ENCODE measurements around the gene C16orf89. TPM values are rescaled to one million over a fixed set of nuclear protein-coding genes. Genes with fewer than 3 reads are reported as not detected.
"Not testable (repeated sequence)": the region's sequence is repeated elsewhere in the genome, so short reads cannot be mapped to it uniquely, and the experiment has no call there.

The C16orf89 gene
- total RNA-seq, 1 donor from 2014 or later, result not detected

DNA sequence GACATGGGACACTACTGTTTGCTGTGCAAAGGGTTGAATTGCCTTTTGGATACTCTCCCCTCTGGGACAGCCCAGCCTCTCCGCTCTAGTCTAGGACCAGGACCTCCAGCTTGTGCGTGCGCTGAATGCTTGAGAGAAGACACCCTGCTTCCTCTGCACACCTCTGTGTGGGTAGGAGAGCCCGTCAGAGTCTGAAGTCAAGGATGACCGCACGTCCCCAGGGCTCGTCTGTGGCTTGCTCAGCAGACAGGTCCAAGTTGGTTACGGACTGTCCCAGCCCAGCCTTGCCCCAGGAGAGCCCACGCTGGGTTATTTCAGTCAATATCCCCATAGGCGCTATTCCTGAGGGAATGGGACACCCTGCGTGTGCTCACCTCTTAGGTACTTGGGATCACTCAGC, 3.7 kb downstream of the C16orf89 start:
- Mint-ChIP-seq H3K36me3 (ENCODE audit: low read depth) (no peaks in the 10 kb centered on the region), H3K27ac (no peak overlapping the region), H3K4me3 (no peak overlapping the region), H3K9me3 (no peaks in the 10 kb centered on the region), H3K4me1 (no peaks in the 10 kb centered on the region), H3K27me3 (no peaks in the 10 kb centered on the region)
- intact Hi-C loops (cut with micrococcal nuclease), result no loop called here
- no peak for DNase-seq

DNA sequence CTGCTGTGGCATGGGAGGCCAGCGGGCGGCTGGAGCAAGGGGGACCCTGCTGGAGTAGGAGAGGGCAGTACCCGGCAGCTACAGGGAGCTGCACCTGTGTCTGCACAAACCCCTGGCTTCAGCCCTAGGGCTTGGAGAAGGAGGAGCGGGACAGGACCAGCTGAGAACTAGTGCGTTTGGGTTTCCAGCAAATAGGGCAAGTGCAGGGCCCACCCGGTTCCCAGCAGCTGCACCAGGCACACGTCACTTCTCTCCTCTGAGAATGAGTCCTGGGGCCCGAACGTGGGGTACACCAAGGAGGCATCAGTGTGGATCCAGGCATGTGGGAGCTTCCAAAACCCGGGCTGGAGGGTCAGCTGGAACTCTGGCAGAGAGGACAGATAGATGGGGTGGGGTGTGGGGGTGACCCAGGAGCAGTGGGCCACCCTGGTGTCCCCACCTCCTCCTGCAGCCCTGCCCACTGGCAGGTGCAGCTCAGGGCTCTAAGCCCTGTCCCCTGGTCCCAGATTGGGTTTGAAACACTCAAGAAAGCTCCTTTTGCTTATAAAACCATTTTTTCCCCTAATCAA, 5.6 kb downstream of the C16orf89 start:
- intact Hi-C loops (cut with micrococcal nuclease), result no loop called here
- peaks cover 2% of the 10 kb centered on the region for H3K4me1 Mint-ChIP-seq
- H3K27me3 Mint-ChIP-seq, result no peaks in the 10 kb centered on the region
- H3K9me3 Mint-ChIP-seq, result no peaks in the 10 kb centered on the region
- no peak overlapping the region for H3K27ac Mint-ChIP-seq
- H3K4me3 Mint-ChIP-seq, result no peak overlapping the region
- H3K36me3 Mint-ChIP-seq (ENCODE audit: low read depth), result no peaks in the 10 kb centered on the region
- DNase-seq, result no peak

DNA sequence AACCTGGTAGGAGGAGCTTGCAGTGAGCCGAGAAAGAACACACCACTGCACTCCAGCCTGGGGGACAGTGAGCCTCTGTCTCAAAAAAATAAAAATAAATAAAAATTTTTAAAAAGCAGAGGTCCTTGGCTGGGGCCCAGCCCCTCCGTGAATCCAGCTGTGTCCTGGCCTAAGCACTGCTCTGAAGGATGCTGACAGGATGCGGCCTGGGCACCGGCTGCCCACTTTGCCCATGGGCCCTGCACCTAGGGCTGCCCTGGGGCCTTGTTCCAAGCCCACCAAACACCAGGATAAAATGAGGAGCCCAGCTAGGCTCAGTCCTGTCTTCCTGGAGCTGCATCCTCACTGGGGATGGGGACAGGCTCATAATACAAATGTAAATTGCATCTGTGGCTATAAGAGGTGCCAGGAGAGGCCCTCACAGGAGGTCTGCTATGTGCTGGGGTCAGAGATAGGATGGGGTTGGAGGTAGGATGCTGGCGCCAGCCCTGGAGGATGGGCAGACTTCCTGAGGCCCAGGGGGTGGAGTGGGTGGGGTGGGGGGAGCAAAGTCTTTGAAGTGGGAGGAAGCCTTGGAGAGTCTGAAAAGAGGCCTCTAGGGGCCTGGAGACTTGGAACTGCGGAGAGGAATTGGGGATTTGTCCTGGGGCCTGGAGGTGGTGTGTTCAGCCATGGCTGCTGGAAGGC, 6.2 kb downstream of the C16orf89 start:
- no peaks in the 10 kb centered on the region for H3K36me3 Mint-ChIP-seq (ENCODE audit: low read depth)
- no peaks in the 10 kb centered on the region for H3K27me3 Mint-ChIP-seq
- no peak overlapping the region for H3K4me3 Mint-ChIP-seq
- peaks cover 2% of the 10 kb centered on the region for H3K4me1 Mint-ChIP-seq
- no peak for DNase-seq
- H3K9me3 Mint-ChIP-seq, result no peaks in the 10 kb centered on the region
- intact Hi-C loops (cut with micrococcal nuclease), result no loop called here
- H3K27ac Mint-ChIP-seq, result no peak overlapping the region

DNA sequence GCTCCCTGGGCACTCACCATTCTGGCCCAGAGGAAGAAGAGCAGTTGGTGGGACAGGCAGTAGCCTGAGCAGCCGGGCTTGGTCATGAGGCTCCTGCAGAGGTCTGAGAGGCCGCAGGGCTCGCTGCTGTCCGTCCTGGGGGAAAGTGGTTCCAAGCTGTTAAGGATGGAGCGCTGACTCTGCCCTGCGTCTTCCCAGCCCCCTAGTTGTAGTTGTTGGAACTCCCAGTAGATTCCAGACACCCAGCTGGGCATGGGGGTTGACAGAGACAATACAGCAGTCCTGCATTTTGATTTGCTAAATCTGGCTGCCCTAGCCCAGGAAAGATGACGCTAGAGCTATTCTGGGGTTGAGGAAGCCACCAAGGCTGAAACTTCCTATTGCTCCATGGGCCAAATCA, 7.3 kb downstream of the C16orf89 start:
- no peak for DNase-seq
- Mint-ChIP-seq H3K27me3 (no peaks in the 10 kb centered on the region), H3K27ac (no peak overlapping the region), H3K9me3 (no peaks in the 10 kb centered on the region), H3K36me3 (ENCODE audit: low read depth) (no peaks in the 10 kb centered on the region), H3K4me1 (peaks cover 2% of the 10 kb centered on the region), H3K4me3 (no peak overlapping the region)
- intact Hi-C loops (cut with micrococcal nuclease), result no loop called here

DNA sequence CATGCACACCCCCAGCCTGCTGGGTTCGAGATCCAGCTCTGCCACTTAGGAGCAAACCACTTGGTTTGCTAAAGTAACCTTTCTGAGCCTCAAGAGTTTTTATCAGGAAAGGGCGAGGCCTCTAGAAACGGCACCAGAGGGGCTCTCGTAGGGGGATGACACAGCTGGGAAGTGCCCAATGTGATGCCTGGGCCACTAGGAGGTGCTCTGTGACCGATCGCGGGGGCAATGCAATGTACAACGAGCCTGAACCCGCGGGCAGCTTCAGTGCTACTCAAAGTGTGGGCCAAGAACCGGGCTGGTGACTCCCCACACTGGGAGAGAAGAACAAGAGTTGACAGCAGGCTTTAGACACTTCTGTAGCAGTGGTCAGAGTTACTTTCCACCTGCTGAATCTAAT, 9.4 kb downstream of the C16orf89 start:
- Mint-ChIP-seq H3K27ac (no peak overlapping the region), H3K4me1 (peaks cover 2% of the 10 kb centered on the region), H3K36me3 (ENCODE audit: low read depth) (no peaks in the 10 kb centered on the region), H3K4me3 (no peak overlapping the region), H3K27me3 (no peaks in the 10 kb centered on the region), H3K9me3 (no peaks in the 10 kb centered on the region)
- peak; percentile 81 for DNase-seq
- intact Hi-C loops (cut with micrococcal nuclease), result loop anchor here (2.0 kb wide), 1 partner anchor 36 kb away; no protein-coding TSS in a partner anchor

DNA sequence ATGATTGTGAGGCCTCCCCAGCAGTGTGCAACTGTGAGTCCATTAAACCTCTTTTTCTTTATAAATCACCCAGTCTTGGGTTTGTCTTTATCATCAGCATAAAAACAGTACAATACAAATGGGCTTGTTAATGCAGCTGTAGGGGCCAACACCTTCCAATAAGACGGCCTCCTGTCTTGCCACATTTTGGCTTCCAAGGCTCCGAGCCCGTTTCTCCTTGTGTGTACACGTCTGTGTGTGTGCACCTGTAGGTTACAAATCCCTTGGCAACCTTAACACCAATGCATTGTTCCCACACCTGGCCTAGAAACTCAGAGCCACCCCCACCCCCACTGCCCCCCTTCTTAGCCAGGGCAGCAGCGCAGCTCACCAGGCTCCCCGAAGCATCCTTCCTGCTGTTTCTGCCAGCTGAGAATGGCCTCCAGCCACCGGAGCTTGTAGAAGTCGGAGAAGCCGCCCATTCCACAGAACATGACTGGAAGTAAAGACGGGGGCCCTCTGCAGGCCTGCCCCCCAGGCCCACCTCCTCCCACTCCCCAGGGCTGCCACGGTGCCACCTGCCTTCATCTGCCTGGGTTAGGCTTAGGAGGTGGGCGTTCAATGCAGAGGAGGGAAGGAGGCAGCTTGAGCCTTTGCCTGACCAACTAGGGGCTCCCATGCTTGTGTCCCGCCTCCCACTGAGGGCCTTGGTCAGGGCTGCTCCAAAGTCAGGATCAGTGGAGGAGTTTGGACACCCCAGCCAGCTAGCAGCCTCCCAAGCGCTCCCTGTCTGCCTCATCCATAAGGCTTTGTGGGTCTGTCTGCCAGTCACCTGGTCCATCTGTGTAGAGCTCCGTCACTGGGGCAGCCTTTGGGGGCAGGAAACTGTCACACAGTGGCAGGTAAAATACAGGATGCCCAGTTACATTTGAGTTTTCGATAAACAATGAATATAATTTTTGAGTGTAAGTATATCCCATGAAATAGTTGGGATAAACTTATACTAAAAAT, 10.6 kb downstream of the C16orf89 start:
- intact Hi-C loops (cut with micrococcal nuclease), result no loop called here
- no peaks in the 10 kb centered on the region for H3K36me3 Mint-ChIP-seq (ENCODE audit: low read depth)
- H3K9me3 Mint-ChIP-seq, result no peaks in the 10 kb centered on the region
- no peaks in the 10 kb centered on the region for H3K27me3 Mint-ChIP-seq
- H3K4me3 Mint-ChIP-seq, result no peak overlapping the region
- H3K27ac Mint-ChIP-seq, result no peak overlapping the region
- no peak for DNase-seq
- H3K4me1 Mint-ChIP-seq, result peaks cover 2% of the 10 kb centered on the region

DNA sequence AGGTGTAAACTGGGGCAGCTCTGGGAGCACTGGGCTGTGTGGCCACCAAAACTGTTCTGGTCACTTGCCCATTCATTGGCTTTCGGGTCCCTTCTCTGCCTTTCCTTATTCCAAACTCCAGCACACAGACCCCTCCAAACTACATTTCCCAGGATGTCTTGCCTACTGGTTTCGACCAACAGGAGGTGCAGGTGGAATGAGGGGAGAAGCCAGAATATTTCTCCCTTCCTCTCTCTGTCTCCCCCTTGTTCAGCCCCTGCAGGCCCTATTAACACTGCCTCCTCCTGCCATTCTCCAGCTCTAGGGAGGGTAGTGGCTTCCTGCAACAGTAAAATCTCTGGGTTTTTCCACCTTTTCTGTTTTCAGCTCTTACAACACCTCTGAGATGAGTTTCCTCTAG, 18.8 kb downstream of the C16orf89 start:
- H3K9me3 Mint-ChIP-seq, result no peaks in the 10 kb centered on the region
- peaks cover 2% of the 10 kb centered on the region for H3K4me1 Mint-ChIP-seq
- DNase-seq, result no peak
- no peak overlapping the region for H3K4me3 Mint-ChIP-seq
- H3K27me3 Mint-ChIP-seq, result peaks cover 6% of the 10 kb centered on the region
- no peak overlapping the region for H3K27ac Mint-ChIP-seq
- H3K36me3 Mint-ChIP-seq (ENCODE audit: low read depth), result no peaks in the 10 kb centered on the region
- intact Hi-C loops (cut with micrococcal nuclease), result no loop called here

DNA sequence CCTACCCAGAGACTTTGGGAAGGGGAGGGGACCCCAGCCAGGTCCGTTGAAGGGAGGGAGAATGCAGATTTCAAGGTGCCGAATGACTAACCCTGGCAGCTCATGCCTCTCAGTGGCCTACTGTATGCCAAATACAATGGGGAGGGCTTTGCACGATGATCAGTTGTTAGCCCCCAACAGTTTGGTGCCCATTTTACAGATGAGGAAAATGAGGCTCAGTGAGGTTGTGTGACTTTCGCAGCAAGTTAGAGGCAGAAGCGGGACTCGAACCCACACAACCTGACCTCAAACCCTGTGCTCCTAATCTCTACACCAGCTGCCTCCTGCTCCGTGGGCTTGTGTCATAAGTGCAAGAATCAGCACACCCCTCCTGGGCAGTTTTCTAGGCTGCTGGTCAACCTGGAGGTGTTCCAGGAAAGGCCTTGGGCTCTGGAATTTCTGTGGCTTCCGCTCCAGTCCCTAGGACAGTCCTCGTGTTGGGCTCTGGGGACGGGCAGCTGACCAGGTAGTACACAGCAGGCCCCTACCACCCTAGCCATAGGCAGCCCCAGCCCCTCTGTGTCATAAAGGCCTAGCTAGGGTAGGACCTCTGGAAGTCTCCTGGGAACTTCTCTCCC, 20.1 kb downstream of the C16orf89 start:
- intact Hi-C loops (cut with micrococcal nuclease), result no loop called here
- peaks cover 2% of the 10 kb centered on the region for H3K4me1 Mint-ChIP-seq

DNA sequence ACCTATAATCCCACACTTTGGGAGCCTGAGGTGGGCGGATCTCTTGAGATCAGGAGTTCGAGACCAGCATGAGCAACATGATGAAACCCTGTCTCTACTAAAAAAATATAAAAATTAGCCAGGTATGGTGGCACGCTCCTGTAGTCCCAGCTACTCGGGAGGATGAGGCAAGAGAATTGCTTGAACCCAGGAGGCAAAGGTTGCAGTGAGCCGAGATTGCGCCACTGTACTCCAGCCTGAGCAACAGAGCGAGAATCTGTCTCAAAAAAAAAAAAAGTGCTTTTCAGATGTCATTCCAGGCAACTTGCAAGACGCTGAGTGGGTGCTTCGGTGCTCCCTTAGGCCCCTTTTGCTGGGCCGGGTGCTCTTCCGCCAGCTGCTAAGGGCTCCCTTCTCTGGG, 21.2 kb downstream of the C16orf89 start:
- H3K27me3 Mint-ChIP-seq; H3K27ac Mint-ChIP-seq; H3K9me3 Mint-ChIP-seq; DNase-seq; H3K4me1 Mint-ChIP-seq; H3K36me3 Mint-ChIP-seq (ENCODE audit: low read depth); H3K4me3 Mint-ChIP-seq; intact Hi-C loops (cut with micrococcal nuclease): not testable (repeated sequence)

More for the DNA sequence above, 20.1 kb downstream of the C16orf89 start:
- no peak overlapping the region for H3K27ac Mint-ChIP-seq
- H3K9me3 Mint-ChIP-seq, result no peaks in the 10 kb centered on the region
- no peaks in the 10 kb centered on the region for H3K36me3 Mint-ChIP-seq (ENCODE audit: low read depth)
- peaks cover 6% of the 10 kb centered on the region for H3K27me3 Mint-ChIP-seq
- no peak for DNase-seq
- H3K4me3 Mint-ChIP-seq, result no peak overlapping the region

DNA sequence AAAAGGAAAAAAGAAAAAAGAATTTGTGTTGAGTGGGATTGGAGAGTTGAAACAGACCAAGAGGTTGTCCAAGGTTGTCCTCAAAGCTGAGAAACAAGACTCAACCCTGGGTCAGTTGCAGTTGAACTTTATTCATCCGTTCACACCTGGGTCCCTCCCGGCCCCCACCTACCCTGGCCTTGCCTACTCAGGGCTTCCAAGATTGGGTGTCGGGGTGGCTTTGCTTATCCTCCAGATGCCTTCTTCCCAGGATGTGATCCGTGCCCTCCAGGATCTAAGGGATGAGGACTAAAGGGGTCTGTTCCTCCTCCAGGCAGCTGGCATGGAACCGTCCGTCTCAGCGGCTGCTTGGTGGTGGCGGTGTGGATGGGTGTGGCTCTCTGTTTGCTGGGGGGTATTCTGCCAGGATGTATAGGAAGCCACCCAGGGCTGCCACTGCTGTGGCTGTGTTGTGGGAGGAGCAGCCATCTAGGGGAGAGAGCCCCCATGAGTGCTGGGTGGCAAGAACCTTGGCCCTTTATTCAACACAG, 21.7 kb downstream of the C16orf89 start:
- Mint-ChIP-seq H3K9me3 (no peaks in the 10 kb centered on the region), H3K36me3 (ENCODE audit: low read depth) (no peaks in the 10 kb centered on the region), H3K27ac (no peak overlapping the region), H3K27me3 (peaks cover 6% of the 10 kb centered on the region), H3K4me1 (peaks cover 2% of the 10 kb centered on the region), H3K4me3 (no peak overlapping the region)
- DNase-seq, result no peak
- intact Hi-C loops (cut with micrococcal nuclease), result no loop called here

DNA sequence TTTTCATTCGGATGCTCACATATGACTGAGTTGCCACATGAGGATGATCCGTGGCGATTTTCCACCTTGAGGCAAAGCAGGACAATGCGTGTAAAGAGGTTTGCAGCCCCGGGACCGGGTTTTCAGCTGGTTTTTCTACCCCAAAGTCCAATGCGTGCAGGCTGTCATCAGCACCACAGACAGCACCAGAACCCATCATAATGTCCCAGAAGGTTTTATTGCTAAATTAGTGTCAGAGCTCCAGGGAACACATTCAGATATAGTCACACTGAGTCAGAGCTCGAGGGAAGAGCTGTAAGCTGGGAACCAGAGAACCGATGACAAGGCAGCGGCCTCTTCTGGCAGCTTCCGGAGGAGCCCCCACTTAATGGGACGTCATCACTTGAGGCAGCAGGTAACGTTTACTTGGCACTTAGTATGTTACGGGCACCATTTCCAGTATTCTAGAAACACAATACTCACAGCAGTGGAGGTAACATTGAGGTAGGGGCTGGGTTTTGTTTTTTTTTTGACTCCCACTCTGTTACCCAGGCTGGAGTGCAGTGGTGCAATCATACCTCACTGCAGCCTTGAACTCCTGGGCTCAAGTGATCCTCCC, 23.1 kb downstream of the C16orf89 start:
- Mint-ChIP-seq H3K9me3 (no peaks in the 10 kb centered on the region), H3K36me3 (ENCODE audit: low read depth) (no peaks in the 10 kb centered on the region), H3K27ac (no peak overlapping the region), H3K27me3 (no peaks in the 10 kb centered on the region), H3K4me3 (no peak overlapping the region), H3K4me1 (no peaks in the 10 kb centered on the region)
- intact Hi-C loops (cut with micrococcal nuclease), result no loop called here
- no peak for DNase-seq

DNA sequence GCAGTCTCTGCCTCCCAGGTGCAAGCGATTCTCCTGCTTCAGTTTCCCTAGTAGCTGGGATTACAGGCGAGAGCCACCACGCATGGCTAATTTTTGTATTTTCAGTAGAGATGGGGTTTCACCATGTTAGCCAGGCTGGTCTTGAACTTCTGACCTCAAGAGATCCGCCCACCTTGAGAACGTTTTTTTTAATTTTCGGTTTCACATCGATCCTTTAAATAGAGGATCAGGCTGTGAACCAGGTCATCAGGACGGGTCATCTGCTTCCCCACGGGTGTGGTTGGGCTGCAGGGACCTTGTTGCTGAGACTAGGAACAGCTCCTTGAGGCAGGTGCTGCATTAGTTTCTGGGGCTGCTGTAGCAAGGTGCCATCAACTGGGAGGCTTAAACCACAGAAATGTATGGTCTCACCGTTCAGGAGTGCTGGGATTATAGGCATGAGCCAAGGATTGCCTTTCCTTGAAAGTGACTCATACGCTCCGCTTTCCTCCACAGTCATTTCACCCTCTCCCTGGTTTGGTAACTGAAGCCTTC, 24.1 kb downstream of the C16orf89 start:
- Mint-ChIP-seq H3K27ac (no peak overlapping the region), H3K4me3 (no peak overlapping the region), H3K27me3 (no peaks in the 10 kb centered on the region), H3K4me1 (no peaks in the 10 kb centered on the region), H3K9me3 (no peaks in the 10 kb centered on the region), H3K36me3 (ENCODE audit: low read depth) (no peaks in the 10 kb centered on the region)
- intact Hi-C loops (cut with micrococcal nuclease), result no loop called here
- no peak for DNase-seq

DNA sequence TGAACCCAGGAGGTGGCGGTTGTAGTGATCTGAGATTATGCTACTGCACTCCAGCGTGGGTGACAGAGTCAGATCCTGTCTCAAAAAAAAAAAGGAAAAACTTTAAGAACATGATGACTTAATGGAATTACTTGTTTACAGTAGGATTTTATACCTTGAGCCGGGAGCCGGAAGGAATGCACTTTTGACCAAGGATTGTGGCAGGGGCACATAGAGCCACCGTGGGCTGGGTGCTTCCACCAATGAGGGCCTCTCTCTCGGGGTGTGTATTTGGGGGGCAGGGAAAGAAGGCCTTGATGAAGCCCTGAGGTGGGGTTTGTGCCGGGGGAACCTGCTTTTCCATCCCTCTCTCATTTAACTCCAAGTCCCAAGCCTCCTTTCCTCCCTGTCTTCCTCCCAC, 25.3 kb downstream of the C16orf89 start:
- no peak overlapping the region for H3K27ac Mint-ChIP-seq
- DNase-seq, result no peak

More for the DNA sequence above, 25.3 kb downstream of the C16orf89 start:
- no peak overlapping the region for H3K4me3 Mint-ChIP-seq
- H3K36me3 Mint-ChIP-seq (ENCODE audit: low read depth), result no peaks in the 10 kb centered on the region
- intact Hi-C loops (cut with micrococcal nuclease), result no loop called here
- no peaks in the 10 kb centered on the region for H3K9me3 Mint-ChIP-seq
- H3K27me3 Mint-ChIP-seq, result no peaks in the 10 kb centered on the region
- no peaks in the 10 kb centered on the region for H3K4me1 Mint-ChIP-seq
